CD4-positive, CD25-positive, alpha-beta regulatory T cell (primary cell): ENCODE results near the gene DNAJB9. TPM values are rescaled to one million over a fixed set of nuclear protein-coding genes. Genes with fewer than 3 reads are reported as not detected.

ENCODE experiments used
- ATAC-seq, 2 donors: fragments of 150-1000 bp; cut with Tn5 transposase; one replicate each; pipeline ENCODE4 v1.10.0; 2021; ENCODE audit warnings: low read depth in 2 of 2, moderate number of reproducible peaks in 2 of 2, moderate library complexity in 1 of 2
- DNase-seq, 3 donors: peaks; one replicate each; pipeline versions ENCODE4 v3.0.0 to v3.0.0-alpha.2; 2012 to 2022; ENCODE audit warnings: mixed read lengths in 1 of 3
- H3K27ac ChIP-seq: one replicate; pipeline ENCODE4 v1.7.0; 2013; ENCODE audit warnings: mild to moderate bottlenecking, low read length; ENCODE audit not compliant: insufficient read depth, poor library complexity, severe bottlenecking
- H3K27me3 ChIP-seq: one replicate; pipeline ENCODE4 v1.7.0; 2013; ENCODE audit warnings: low read length; ENCODE audit not compliant: control insufficient read depth, insufficient read depth
- H3K36me3 ChIP-seq: one replicate; pipeline ENCODE4 v1.7.0; 2013; ENCODE audit warnings: mild to moderate bottlenecking, low read length, moderate library complexity; ENCODE audit not compliant: control insufficient read depth, insufficient read depth
- H3K4me1 ChIP-seq: 2 replicates; pipeline ENCODE4 v1.7.0; 2013; ENCODE audit warnings: mild to moderate bottlenecking, low read length; ENCODE audit not compliant: insufficient read depth, control insufficient read depth, poor library complexity, severe bottlenecking
- H3K4me3 ChIP-seq: one replicate; pipeline ENCODE4 v1.7.0; 2013; ENCODE audit warnings: low read depth, mild to moderate bottlenecking, low read length, moderate library complexity
- H3K9me3 ChIP-seq, 2 experiments: 1 replicate in 1 of 2; 2 replicates in 1 of 2; pipeline ENCODE4 v1.7.0; 2013; ENCODE audit warnings: low read length in 2 of 2, mild to moderate bottlenecking in 1 of 2, moderate library complexity in 1 of 2; ENCODE audit not compliant: control insufficient read depth in 2 of 2
- H3K27ac Mint-ChIP-seq, 3 donors: one replicate each; pipeline ENCODE4 v1.8.0; 2020 to 2022; ENCODE audit warnings: mild to moderate bottlenecking in 3 of 3, mixed read lengths in 3 of 3, moderate library complexity in 2 of 3
- H3K27me3 Mint-ChIP-seq: one replicate; pipeline ENCODE4 v1.8.0; 2022; ENCODE audit warnings: mild to moderate bottlenecking, mixed read lengths
- H3K36me3 Mint-ChIP-seq: one replicate; pipeline ENCODE4 v1.8.0; 2020; ENCODE audit warnings: mixed read lengths
- H3K4me1 Mint-ChIP-seq, 4 donors: one replicate each; pipeline ENCODE4 v1.8.0; 2020 to 2022; ENCODE audit warnings: mixed read lengths in 4 of 4, mild to moderate bottlenecking in 1 of 4
- H3K4me3 Mint-ChIP-seq, 4 donors: one replicate each; pipeline ENCODE4 v1.8.0; 2020 to 2022; ENCODE audit warnings: mild to moderate bottlenecking in 4 of 4, mixed read lengths in 4 of 4, moderate library complexity in 3 of 4
- H3K9me3 Mint-ChIP-seq, 7 donors: one replicate each; pipeline ENCODE4 v1.8.0; 2020 to 2022; ENCODE audit warnings: mixed read lengths in 7 of 7, mild to moderate bottlenecking in 3 of 7, moderate library complexity in 2 of 7
- polyA plus RNA-seq, 4 donors: library from polyadenylated mRNA; unstranded; fragments of 300-500 nt; fragmentation: Illumina TruSeq; gene quantifications; one replicate each; pipeline ENCODE4 v1.2.3, GENCODE V29; 2021
- total RNA-seq: library from RNA; stranded (reverse); gene quantifications from one replicate; pipeline ENCODE4 v1.2.3, GENCODE V29; 2022

DNAJB9 gene
- total and polyA plus RNA-seq, 5 donors from 2014 or later = 26.3 to 53.3 (median 44.1) TPM

GRCh38 chr7:108598153-108598552 lies 28.5 kb downstream of the DNAJB9 start:
- peaks cover 5% of the 10 kb centered on the region for H3K27me3 ChIP-seq
- no peaks in the 10 kb centered on the region for H3K9me3 ChIP-seq
- ATAC-seq (no peak), DNase-seq (no peak)
- Mint-ChIP-seq H3K36me3 (peaks cover 4% of the 10 kb centered on the region), H3K9me3 (no peaks in the 10 kb centered on the region), H3K27me3 (peaks cover 22% of the 10 kb centered on the region), H3K27ac (no peak overlapping the region), H3K4me1 (no peaks in the 10 kb centered on the region), H3K4me3 (no peak overlapping the region)
- H3K4me3 ChIP-seq = no peak overlapping the region
- H3K36me3 ChIP-seq = no peaks in the 10 kb centered on the region
- H3K4me1 ChIP-seq = no peaks in the 10 kb centered on the region
- no peak overlapping the region for H3K27ac ChIP-seq

GRCh38 chr7:108598914-108599580 lies 29.4 kb downstream of the DNAJB9 start:
- Histone ChIP-seq H3K36me3 (no peaks in the 10 kb centered on the region), H3K27ac (no peak overlapping the region), H3K27me3 (peaks cover 5% of the 10 kb centered on the region), H3K4me1 (no peaks in the 10 kb centered on the region), H3K4me3 (no peak overlapping the region), H3K9me3 (no peaks in the 10 kb centered on the region)
- no peaks in the 10 kb centered on the region for H3K4me1 Mint-ChIP-seq
- no peak for ATAC-seq
- no peak overlapping the region for H3K27ac Mint-ChIP-seq
- H3K36me3 Mint-ChIP-seq = peaks cover 4% of the 10 kb centered on the region
- DNase-seq = no peak
- H3K9me3 Mint-ChIP-seq = no peaks in the 10 kb centered on the region
- peaks cover 24% of the 10 kb centered on the region for H3K27me3 Mint-ChIP-seq
- H3K4me3 Mint-ChIP-seq = no peak overlapping the region

DNA sequence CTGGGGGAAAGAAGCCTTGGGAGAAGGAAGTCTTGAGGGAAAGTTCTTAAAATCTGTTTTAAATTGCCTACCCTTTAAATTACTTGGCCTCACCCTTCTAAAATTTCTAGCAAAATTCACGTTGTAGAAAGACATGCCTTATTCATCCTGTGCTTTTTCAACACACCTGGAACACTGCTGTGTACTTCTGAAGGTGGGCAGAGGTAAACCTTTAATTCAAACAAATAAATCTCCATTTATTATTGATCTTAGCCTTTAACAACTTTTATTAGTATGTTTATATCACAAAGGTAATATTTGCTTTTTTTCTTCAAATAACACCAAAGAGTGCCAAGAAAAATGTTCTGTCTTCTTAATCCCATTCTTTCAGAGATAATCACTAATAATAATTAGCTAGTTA lies 30.7 kb downstream of the DNAJB9 start:
- no peaks in the 10 kb centered on the region for H3K4me1 ChIP-seq
- H3K9me3 Mint-ChIP-seq = no peaks in the 10 kb centered on the region
- H3K27ac Mint-ChIP-seq = no peak overlapping the region
- no peak for ATAC-seq
- no peaks in the 10 kb centered on the region for H3K36me3 ChIP-seq
- DNase-seq = no peak
- H3K27me3 ChIP-seq = peaks cover 6% of the 10 kb centered on the region
- peaks cover 24% of the 10 kb centered on the region for H3K27me3 Mint-ChIP-seq
- H3K4me3 ChIP-seq = no peak overlapping the region
- H3K9me3 ChIP-seq = no peaks in the 10 kb centered on the region
- no peak overlapping the region for H3K27ac ChIP-seq
- peaks cover 0 to under 1% (median 0%) of the 10 kb centered on the region in 4 donors for H3K4me1 Mint-ChIP-seq
- H3K36me3 Mint-ChIP-seq = peaks cover 4% of the 10 kb centered on the region
- no peak overlapping the region for H3K4me3 Mint-ChIP-seq

DNA sequence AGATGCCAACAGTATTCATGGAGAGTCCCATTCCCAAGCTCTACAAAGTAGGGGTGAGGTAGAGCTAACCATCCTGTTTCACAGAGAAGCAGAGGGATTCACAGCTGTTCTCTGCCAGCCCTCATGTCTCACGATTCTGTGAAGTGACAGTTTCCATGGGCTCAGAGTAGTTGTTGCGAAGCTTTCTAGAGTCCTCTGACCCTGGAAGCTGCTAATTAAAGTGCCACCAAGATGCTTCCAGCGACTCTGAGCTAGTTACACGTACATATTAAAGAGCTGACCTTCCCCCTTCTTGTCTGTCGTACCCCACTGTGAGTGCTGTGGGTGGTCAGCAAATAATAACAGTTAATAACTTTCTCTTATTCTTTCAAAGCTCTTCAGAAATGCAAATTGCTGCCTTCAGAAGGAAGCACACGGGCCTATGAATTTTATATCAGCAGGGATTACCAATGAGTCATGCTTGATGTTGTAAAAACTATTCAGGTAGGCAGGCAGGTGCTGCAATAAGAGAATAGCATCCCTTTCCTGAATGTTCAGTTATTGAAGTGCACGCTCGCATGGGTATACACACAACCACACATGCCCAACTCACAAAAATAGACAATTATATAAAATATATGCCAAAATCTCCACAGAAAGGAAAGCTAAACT lies 34.1 kb downstream of the DNAJB9 start:
- no peak overlapping the region for H3K27ac Mint-ChIP-seq
- H3K4me1 Mint-ChIP-seq = peaks cover 0 to 6% (median 0%) of the 10 kb centered on the region in 4 donors
- H3K27me3 Mint-ChIP-seq = peaks cover 35% of the 10 kb centered on the region

DNA sequence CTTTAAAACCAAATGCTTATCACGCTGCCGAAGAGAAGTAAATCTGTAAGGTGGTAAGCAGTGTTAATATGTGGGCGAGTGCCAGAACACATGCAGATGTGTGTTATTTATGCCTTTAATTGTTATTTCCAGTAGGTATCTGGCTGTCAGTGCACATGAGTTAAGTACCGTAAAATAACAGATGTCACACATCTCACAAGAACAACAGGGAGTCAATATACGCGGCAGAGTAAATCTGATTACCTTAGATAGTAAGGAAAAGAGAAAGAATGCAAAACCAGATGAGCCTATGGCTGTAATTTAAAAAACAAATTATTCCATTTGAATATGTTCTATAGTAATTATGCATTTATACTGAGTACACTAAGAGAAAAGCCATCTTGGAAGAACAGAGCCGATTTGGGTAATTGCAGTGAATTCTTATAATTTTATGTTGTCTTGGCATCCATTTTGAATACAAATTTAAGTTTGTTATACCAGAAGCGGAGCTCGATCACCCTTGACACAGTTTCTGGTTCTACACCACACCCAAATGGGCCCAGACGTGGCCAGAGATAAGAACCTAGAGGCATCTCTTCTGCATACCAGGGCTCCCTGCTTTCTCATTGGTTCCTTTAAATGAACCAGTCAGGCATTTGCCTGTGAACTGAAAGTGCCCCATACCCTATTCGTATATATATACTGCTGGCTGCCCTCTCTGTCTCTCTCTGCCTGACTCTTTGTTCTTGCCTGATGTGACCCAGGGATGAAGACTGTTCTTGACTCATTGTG lies 34.8 kb downstream of the DNAJB9 start:
- DNase-seq (no peak), ATAC-seq (no peak)
- Histone ChIP-seq H3K27ac (no peak overlapping the region), H3K9me3 (no peaks in the 10 kb centered on the region), H3K36me3 (no peaks in the 10 kb centered on the region), H3K4me3 (no peak overlapping the region), H3K4me1 (no peaks in the 10 kb centered on the region), H3K27me3 (peaks cover 4% of the 10 kb centered on the region)
- no peak overlapping the region for H3K4me3 Mint-ChIP-seq
- peaks cover 33% of the 10 kb centered on the region for H3K27me3 Mint-ChIP-seq
- peaks cover 0 to 6% (median 0%) of the 10 kb centered on the region in 4 donors for H3K4me1 Mint-ChIP-seq
- no peak overlapping the region for H3K27ac Mint-ChIP-seq
- no peaks in the 10 kb centered on the region for H3K36me3 Mint-ChIP-seq
- no peaks in the 10 kb centered on the region for H3K9me3 Mint-ChIP-seq

More for the DNA sequence above, 34.1 kb downstream of the DNAJB9 start:
- no peak overlapping the region for H3K4me3 ChIP-seq
- no peak for DNase-seq
- H3K4me1 ChIP-seq = no peaks in the 10 kb centered on the region
- Mint-ChIP-seq H3K4me3 (no peak overlapping the region), H3K36me3 (no peaks in the 10 kb centered on the region), H3K9me3 (no peaks in the 10 kb centered on the region)
- no peaks in the 10 kb centered on the region for H3K36me3 ChIP-seq
- no peak overlapping the region for H3K27ac ChIP-seq
- H3K27me3 ChIP-seq = peaks cover 5% of the 10 kb centered on the region
- ATAC-seq = no peak
- no peaks in the 10 kb centered on the region for H3K9me3 ChIP-seq

DNA sequence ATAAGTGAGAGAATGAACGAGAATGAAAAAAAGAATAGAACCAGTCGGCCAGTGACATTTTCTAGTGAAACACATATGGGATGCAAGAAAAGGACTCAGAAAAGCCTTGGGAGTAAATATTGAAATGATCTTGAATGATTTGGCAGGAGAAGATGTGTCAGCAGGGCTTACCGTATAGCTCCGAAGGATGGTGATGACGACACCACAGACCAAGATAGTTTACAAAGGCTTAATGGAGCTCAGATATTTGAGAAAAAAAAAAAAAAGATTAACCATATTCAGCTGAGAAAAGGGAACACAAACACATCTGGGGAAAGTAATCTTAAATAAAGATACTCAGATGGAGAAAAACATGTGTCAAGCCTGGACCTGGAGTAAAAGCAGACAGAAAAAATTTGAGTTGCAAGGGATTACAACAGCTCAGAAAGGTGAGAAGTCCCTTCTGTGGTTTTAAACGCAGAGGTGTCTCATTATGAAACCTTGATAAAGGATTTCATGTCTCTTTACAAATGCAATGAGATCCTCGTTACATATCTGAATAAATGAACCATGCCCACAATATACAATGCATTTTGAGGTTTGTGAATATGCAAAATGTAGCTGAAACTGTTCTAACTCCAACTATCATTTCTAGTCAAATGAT lies 36.0 kb downstream of the DNAJB9 start:
- Histone ChIP-seq H3K4me3 (no peak overlapping the region), H3K9me3 (no peaks in the 10 kb centered on the region), H3K27me3 (peaks cover 4% of the 10 kb centered on the region), H3K36me3 (no peaks in the 10 kb centered on the region), H3K4me1 (no peaks in the 10 kb centered on the region), H3K27ac (no peak overlapping the region)
- no peak for ATAC-seq
- no peaks in the 10 kb centered on the region for H3K9me3 Mint-ChIP-seq
- peaks cover 0 to 6% (median 0%) of the 10 kb centered on the region in 4 donors for H3K4me1 Mint-ChIP-seq
- DNase-seq = no peak
- no peaks in the 10 kb centered on the region for H3K36me3 Mint-ChIP-seq
- peaks cover 22% of the 10 kb centered on the region for H3K27me3 Mint-ChIP-seq
- H3K4me3 Mint-ChIP-seq = no peak overlapping the region
- H3K27ac Mint-ChIP-seq = no peak overlapping the region

DNA sequence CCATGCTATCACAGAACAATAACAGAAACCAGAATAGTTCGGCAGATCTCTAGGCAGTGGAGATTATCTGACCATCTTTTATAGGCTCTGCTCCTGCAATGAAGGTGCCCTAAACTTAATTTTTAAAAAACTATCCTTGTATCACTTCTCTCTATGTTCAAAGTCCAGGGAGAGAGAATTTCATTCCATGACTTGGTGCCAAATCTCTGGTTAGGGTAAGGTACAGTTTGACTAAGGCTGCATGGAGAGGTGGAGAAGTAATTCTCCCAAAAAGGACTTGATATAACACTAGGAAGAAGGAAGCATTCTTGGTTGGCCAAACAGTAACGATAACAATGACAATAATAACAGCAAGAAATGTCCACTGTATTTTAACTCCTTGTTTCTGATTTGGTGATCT lies 40.0 kb downstream of the DNAJB9 start:
- H3K4me1 ChIP-seq = no peaks in the 10 kb centered on the region
- Mint-ChIP-seq H3K27me3 (peaks cover 16% of the 10 kb centered on the region), H3K9me3 (no peaks in the 10 kb centered on the region), H3K4me3 (no peak overlapping the region), H3K27ac (no peak overlapping the region), H3K36me3 (no peaks in the 10 kb centered on the region), H3K4me1 (peaks cover 0 to 6% (median 0%) of the 10 kb centered on the region in 4 donors)
- no peak overlapping the region for H3K27ac ChIP-seq
- DNase-seq (no peak), ATAC-seq (no peak)
- no peaks in the 10 kb centered on the region for H3K36me3 ChIP-seq
- H3K9me3 ChIP-seq = no peaks in the 10 kb centered on the region
- no peak overlapping the region for H3K4me3 ChIP-seq
- peaks cover 2% of the 10 kb centered on the region for H3K27me3 ChIP-seq
